Thyroid gland (tissue), 4 donors: ENCODE results near the gene EPHB4.

Source experiments
- POLR2A ChIP-seq, 2 donors: fragments of 450-650 bp; IDR thresholded peaks; one replicate each; pipeline ENCODE4 v1.6.1; 2017; ENCODE audit warnings: antibody characterized with exemption in 2 of 2, mild to moderate bottlenecking in 2 of 2, moderate library complexity in 1 of 2
- TF ChIP-seq, protein P1 (sequence below), 6 experiments: fragments of 200-600 bp in 3 of 6; fragments of 450-650 bp in 3 of 6; sonication (generic) in 3 of 6; IDR thresholded peaks; one replicate each; pipeline ENCODE4 v1.5.1; 2016 to 2019; ENCODE audit warnings: antibody characterized with exemption in 6 of 6, mild to moderate bottlenecking in 2 of 6, inconsistent platforms in 1 of 6, moderate library complexity in 1 of 6

GRCh38 chr7:100759357-100760171, 67.8 kb downstream of the EPHB4 start:
- TF ChIP-seq, protein P1, sequence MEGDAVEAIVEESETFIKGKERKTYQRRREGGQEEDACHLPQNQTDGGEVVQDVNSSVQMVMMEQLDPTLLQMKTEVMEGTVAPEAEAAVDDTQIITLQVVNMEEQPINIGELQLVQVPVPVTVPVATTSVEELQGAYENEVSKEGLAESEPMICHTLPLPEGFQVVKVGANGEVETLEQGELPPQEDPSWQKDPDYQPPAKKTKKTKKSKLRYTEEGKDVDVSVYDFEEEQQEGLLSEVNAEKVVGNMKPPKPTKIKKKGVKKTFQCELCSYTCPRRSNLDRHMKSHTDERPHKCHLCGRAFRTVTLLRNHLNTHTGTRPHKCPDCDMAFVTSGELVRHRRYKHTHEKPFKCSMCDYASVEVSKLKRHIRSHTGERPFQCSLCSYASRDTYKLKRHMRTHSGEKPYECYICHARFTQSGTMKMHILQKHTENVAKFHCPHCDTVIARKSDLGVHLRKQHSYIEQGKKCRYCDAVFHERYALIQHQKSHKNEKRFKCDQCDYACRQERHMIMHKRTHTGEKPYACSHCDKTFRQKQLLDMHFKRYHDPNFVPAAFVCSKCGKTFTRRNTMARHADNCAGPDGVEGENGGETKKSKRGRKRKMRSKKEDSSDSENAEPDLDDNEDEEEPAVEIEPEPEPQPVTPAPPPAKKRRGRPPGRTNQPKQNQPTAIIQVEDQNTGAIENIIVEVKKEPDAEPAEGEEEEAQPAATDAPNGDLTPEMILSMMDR (IDR thresholded peaks at IDR 0.05): no peak
- no peak for TF ChIP-seq POLR2A (IDR thresholded peaks at IDR 0.05)
